ENCODE measurements around the gene DENND4A.

DNA sequence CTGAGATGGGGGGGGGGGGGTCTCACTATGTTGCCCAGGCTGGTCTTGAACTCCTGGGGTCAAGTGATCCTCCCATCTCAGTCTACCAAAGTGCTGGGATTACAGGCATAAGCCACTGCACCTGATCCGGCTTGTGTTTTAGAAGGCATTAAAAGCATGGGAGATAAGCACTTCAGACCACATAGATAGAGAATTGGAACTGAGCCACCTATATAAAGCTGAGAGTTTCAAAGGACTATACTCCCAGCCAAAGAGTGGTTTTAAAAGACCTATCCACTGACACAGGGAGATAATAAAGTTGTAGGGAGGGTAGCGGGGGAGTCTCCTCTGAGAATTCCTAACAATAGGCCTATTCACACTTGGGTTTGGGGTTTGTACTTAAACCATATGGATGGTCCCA lies 34.8 kb downstream of the DENND4A start:
- TF ChIP-seq, protein P1, sequence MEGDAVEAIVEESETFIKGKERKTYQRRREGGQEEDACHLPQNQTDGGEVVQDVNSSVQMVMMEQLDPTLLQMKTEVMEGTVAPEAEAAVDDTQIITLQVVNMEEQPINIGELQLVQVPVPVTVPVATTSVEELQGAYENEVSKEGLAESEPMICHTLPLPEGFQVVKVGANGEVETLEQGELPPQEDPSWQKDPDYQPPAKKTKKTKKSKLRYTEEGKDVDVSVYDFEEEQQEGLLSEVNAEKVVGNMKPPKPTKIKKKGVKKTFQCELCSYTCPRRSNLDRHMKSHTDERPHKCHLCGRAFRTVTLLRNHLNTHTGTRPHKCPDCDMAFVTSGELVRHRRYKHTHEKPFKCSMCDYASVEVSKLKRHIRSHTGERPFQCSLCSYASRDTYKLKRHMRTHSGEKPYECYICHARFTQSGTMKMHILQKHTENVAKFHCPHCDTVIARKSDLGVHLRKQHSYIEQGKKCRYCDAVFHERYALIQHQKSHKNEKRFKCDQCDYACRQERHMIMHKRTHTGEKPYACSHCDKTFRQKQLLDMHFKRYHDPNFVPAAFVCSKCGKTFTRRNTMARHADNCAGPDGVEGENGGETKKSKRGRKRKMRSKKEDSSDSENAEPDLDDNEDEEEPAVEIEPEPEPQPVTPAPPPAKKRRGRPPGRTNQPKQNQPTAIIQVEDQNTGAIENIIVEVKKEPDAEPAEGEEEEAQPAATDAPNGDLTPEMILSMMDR (IDR thresholded peaks at IDR 0.05), result no peak
- no peak for TF ChIP-seq POLR2A (IDR thresholded peaks at IDR 0.05)
